HCT116 (cell line): ENCODE measurements around the gene SPATA1. TPM values are rescaled to one million over a fixed set of nuclear protein-coding genes. Genes with fewer than 3 reads are reported as not detected.

Experiments used
- ATAC-seq: fragments of 200-7000 bp; cut with Tn5 transposase; 2 replicates; pipeline ENCODE4 v1.9.1; 2020; ENCODE audit warnings: mild to moderate bottlenecking, moderate library complexity
- BruUV-seq: library from RNA; stranded (reverse); fragments of 400-500 nt; replicated peaks from 2 replicates; lab custom pipeline; 2021; lab: Mats Ljungman, UMichigan
- CTCF ChIA-PET: fragments of 300-600 bp; sonication (Branson Sonifier 250); formaldehyde crosslinking; loops from one replicate; lab custom pipeline; 2021; ENCODE audit warnings: antibody characterized with exemption; lab: Charles Lee
- POLR2A ChIA-PET: fragments of 300-600, 350-600 bp; sonication (Branson Sonifier 250); formaldehyde crosslinking; loops from one replicate; lab custom pipeline; 2021; ENCODE audit warnings: antibody characterized with exemption; lab: Charles Lee
- RAD21 ChIA-PET, 2 experiments: fragments of 300-600 bp; sonication (Branson Sonifier 250); formaldehyde crosslinking; loops; one replicate each; lab custom pipeline; 2023; ENCODE audit warnings: low total read pairs in 2 of 2; ENCODE audit not compliant: uncharacterized antibody in 2 of 2, unreplicated experiment in 2 of 2, low non-redundant PET in 1 of 2; lab: Charles Lee
- DNase-seq: peaks from one replicate; pipeline ENCODE4 v3.0.0-alpha.2; 2010; ENCODE audit warnings: low read depth, low spot score
- H2AFZ ChIP-seq: fragments of 200-600 bp; shearing (Covaris generic), sonication (generic); 2 replicates; pipeline ENCODE4 v1.6.1; 2017; ENCODE audit warnings: low read depth, mixed run types, mixed read lengths, antibody characterized with exemption, low read length; ENCODE audit not compliant: poor library complexity, severe bottlenecking
- H3K27ac ChIP-seq: 2 replicates; pipeline ENCODE4 v1.5.1; 2012; ENCODE audit warnings: low read depth, low read length
- H3K27me3 ChIP-seq: fragments of 200-600 bp; sonication (generic); 2 replicates; pipeline ENCODE4 v1.6.1; 2016; ENCODE audit warnings: mixed run types, low read length, mixed read lengths; ENCODE audit not compliant: insufficient read depth
- H3K36me3 ChIP-seq, 2 experiments: fragments of 200-500 bp in 1 of 2; fragments of 200-600 bp in 1 of 2; sonication (Bioruptor generic) in 1 of 2; sonication (generic) in 1 of 2; 2 replicates each; pipeline versions ENCODE4 v1.5.1 to v1.6.1; 2014 to 2016; ENCODE audit warnings: low read length in 2 of 2, inconsistent platforms in 1 of 2, mixed read lengths in 1 of 2, mixed run types in 1 of 2; ENCODE audit not compliant: insufficient read depth in 2 of 2, control insufficient read depth in 1 of 2
- H3K4me1 ChIP-seq, 2 experiments: fragments of 200-600 bp in 1 of 2; sonication (generic) in 1 of 2; 2 replicates each; pipeline versions ENCODE4 v1.5.1 to v1.6.1; 2012 to 2017; ENCODE audit warnings: low read length in 2 of 2, inconsistent platforms in 1 of 2, mild to moderate bottlenecking in 1 of 2, mixed read lengths in 1 of 2, mixed run types in 1 of 2, moderate library complexity in 1 of 2; ENCODE audit not compliant: insufficient read depth in 2 of 2, control insufficient read depth in 1 of 2
- H3K4me2 ChIP-seq: fragments of 200-600 bp; sonication (generic); 2 replicates; pipeline ENCODE4 v1.6.1; 2017; ENCODE audit warnings: mixed run types, low read length, mixed read lengths
- H3K4me3 ChIP-seq, 2 experiments: fragments of 200-600 bp in 1 of 2; sonication (generic) in 1 of 2; replicated peaks in 1 of 2; 2 replicates each; pipeline ENCODE4 v1.5.1; 2011 to 2016; ENCODE audit warnings: low read length in 2 of 2, control low read depth in 1 of 2, low read depth in 1 of 2, mild to moderate bottlenecking in 1 of 2, mixed read lengths in 1 of 2, mixed run types in 1 of 2
- H3K79me2 ChIP-seq: fragments of 200-600 bp; sonication (generic); 2 replicates; pipeline ENCODE4 v1.6.1; 2017; ENCODE audit warnings: mild to moderate bottlenecking, mixed run types, low read length, moderate library complexity, mixed read lengths; ENCODE audit not compliant: insufficient read depth
- H3K9ac ChIP-seq: fragments of 200-600 bp; sonication (generic); 2 replicates; pipeline ENCODE4 v1.6.1; 2016; ENCODE audit warnings: low read length, mixed read lengths
- H3K9me2 ChIP-seq: fragments of 200-600 bp; sonication (generic), shearing (Covaris generic); 2 replicates; pipeline ENCODE4 v1.6.1; 2017; ENCODE audit warnings: mixed run types, mild to moderate bottlenecking, moderate library complexity; ENCODE audit not compliant: insufficient read depth
- H3K9me3 ChIP-seq, 2 experiments: fragments of 200-500 bp in 1 of 2; fragments of 200-600 bp in 1 of 2; sonication (Bioruptor generic) in 1 of 2; sonication (generic) in 1 of 2; 2 replicates each; pipeline ENCODE4 v1.6.1; 2014 to 2017; ENCODE audit warnings: low read length in 2 of 2, mixed read lengths in 2 of 2, inconsistent platforms in 1 of 2, low read depth in 1 of 2, mild to moderate bottlenecking in 1 of 2, mixed run types in 1 of 2, moderate library complexity in 1 of 2; ENCODE audit not compliant: control insufficient read depth in 1 of 2, insufficient read depth in 1 of 2
- H4K20me1 ChIP-seq: fragments of 200-600 bp; sonication (generic), shearing (Covaris generic); 2 replicates; pipeline ENCODE4 v1.6.1; 2017; ENCODE audit warnings: mixed run types, mild to moderate bottlenecking, moderate library complexity; ENCODE audit not compliant: insufficient read depth
- CBX3 ChIP-seq: IDR thresholded peaks from 2 replicates; pipeline ENCODE4 v1.6.1; 2012; ENCODE audit warnings: low read depth
- EGR1 ChIP-seq: IDR thresholded peaks from 2 replicates; pipeline ENCODE4 v1.6.1; 2012; ENCODE audit warnings: low read depth
- ELF1 ChIP-seq: IDR thresholded peaks from 2 replicates; pipeline ENCODE4 v1.6.1; 2012; ENCODE audit warnings: low read depth, borderline replicate concordance
- EZH2 ChIP-seq: fragments of 200-600 bp; sonication (generic); IDR thresholded peaks from 2 replicates; pipeline ENCODE4 v1.6.1; 2017; ENCODE audit warnings: antibody characterized with exemption, mixed run types
- FOSL1 ChIP-seq: IDR thresholded peaks from 2 replicates; pipeline ENCODE4 v1.6.1; 2012; ENCODE audit warnings: low read depth
- MAX ChIP-seq: IDR thresholded peaks from 2 replicates; pipeline ENCODE4 v1.6.1; 2012
- POLR2A ChIP-seq: IDR thresholded peaks from 2 replicates; pipeline ENCODE4 v1.7.0; 2011; ENCODE audit warnings: borderline replicate concordance; ENCODE audit not compliant: insufficient read depth, insufficient read length; ENCODE audit errors: extremely low read depth
- POLR2AphosphoS5 ChIP-seq: IDR thresholded peaks from 2 replicates; pipeline ENCODE4 v1.6.1; 2011; ENCODE audit warnings: mild to moderate bottlenecking, low read depth, low read length, moderate library complexity
- RAD21 ChIP-seq: IDR thresholded peaks from 2 replicates; pipeline ENCODE4 v1.6.1; 2012; ENCODE audit warnings: low read depth, mild to moderate bottlenecking
- REST ChIP-seq: IDR thresholded peaks from 2 replicates; pipeline ENCODE4 v1.6.1; 2012; ENCODE audit warnings: low read depth
- SIN3A ChIP-seq: IDR thresholded peaks from 2 replicates; pipeline ENCODE4 v1.6.1; 2012; ENCODE audit warnings: low read depth
- SP1 ChIP-seq: IDR thresholded peaks from 2 replicates; pipeline ENCODE4 v1.6.1; 2012; ENCODE audit warnings: low read depth
- YY1 ChIP-seq: IDR thresholded peaks from 2 replicates; pipeline ENCODE4 v1.6.1; 2011; ENCODE audit warnings: low read length, low read depth, moderate library complexity, mild to moderate bottlenecking; ENCODE audit not compliant: insufficient replicate concordance; ENCODE audit errors: extremely low read depth
- ZBTB33 ChIP-seq: IDR thresholded peaks from 2 replicates; pipeline ENCODE4 v1.6.1; 2011; ENCODE audit warnings: mild to moderate bottlenecking, low read length, moderate library complexity; ENCODE audit not compliant: insufficient replicate concordance; ENCODE audit errors: extremely low read depth
- ZFX ChIP-seq: fragments of 450-650 bp; IDR thresholded peaks from 2 replicates; pipeline ENCODE4 v1.6.1; 2017
- ZNF274 ChIP-seq: fragments of 200-500 bp; sonication (Bioruptor generic); IDR thresholded peaks from 2 replicates; pipeline ENCODE4 v1.6.1; 2014; ENCODE audit warnings: mild to moderate bottlenecking, low read depth, low read length, inconsistent platforms
- intact Hi-C: fragments of 100-400 bp; cut with micrococcal nuclease; formaldehyde crosslinking; loops from 2 replicates; pipeline ENCODE4 v1.10.0; 2022
- total RNA-seq: library from RNA; stranded (reverse); gene quantifications from one replicate; pipeline ENCODE4 v1.2.1, GENCODE V29; 2021; ENCODE audit not compliant: unreplicated experiment

Gene SPATA1
- total RNA-seq, 1 experiment from 2014 or later, result 3.1 TPM

DNA sequence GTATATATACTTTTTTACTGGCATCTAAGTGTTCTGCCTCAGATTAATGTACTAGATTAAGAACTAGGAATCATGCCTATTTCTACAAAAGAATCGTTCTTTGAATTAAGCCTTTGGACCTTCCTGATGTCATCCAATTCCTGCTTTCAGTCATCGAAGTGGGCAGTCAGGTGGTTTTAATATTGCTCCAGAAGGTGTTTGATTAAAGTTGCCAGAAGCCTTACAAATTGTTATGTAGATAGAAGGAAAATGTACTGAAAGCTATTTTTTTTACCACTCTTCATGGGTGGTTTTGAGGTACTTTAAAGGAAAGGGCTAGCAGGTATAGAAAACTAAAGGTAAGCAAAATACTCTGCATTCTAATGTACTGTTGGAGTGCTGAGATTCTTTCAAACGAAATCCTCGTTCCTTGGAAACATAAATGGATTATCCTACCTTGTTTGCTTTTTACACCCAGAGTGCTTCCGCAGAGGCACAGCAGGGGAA, 67.3 kb downstream of the SPATA1 start:
- intact Hi-C loops, result no loop called here
- Histone ChIP-seq H3K27ac (peak overlapping the region; percentile 98), H3K4me3 (peak overlapping the region; percentile 66 to 92), H4K20me1 (no peaks in the 10 kb centered on the region)
- TF ChIP-seq EGR1, result no peak
- TF ChIP-seq CBX3, result no peak
- no peak for TF ChIP-seq FOSL1
- TF ChIP-seq EZH2, result no peak
- TF ChIP-seq ELF1, result no peak
- no peak for TF ChIP-seq RAD21
- no peak for TF ChIP-seq ZFX
- TF ChIP-seq POLR2AphosphoS5, result no peak
- TF ChIP-seq SIN3A, result no peak
- no peak for TF ChIP-seq SP1
- TF ChIP-seq MAX, result no peak
- TF ChIP-seq REST, result no peak
- no peak for TF ChIP-seq YY1
- TF ChIP-seq POLR2A, result no peak
- TF ChIP-seq ZNF274, result no peak
- no peak for TF ChIP-seq ZBTB33
- TF ChIP-seq, all 23 proteins: peak for 0
- POLR2A ChIA-PET, result interaction anchor here (0.7 to 2.3 kb wide), 14 partner anchors 9 to 429 kb away, joined by 3 to 16 read pairs (median 3); partner anchors contain the start of genes GNG5, PRKACB and SPATA1
- peaks cover 27% of the 10 kb centered on the region for H3K79me2 ChIP-seq
- peak overlapping the region; percentile 94 for H3K9ac ChIP-seq
- no peaks in the 10 kb centered on the region for H3K9me2 ChIP-seq
- no peaks in the 10 kb centered on the region for H3K9me3 ChIP-seq
- CTCF ChIA-PET, result interaction anchor here (1.6 kb wide), 1 partner anchor 432 kb away, joined by 5 read pairs; no protein-coding TSS in a partner anchor
- peaks cover 3 to 11% of the 10 kb centered on the region in 2 experiments for H3K36me3 ChIP-seq
- no peaks in the 10 kb centered on the region for H3K27me3 ChIP-seq
- peaks cover 14 to 44% of the 10 kb centered on the region in 2 experiments for H3K4me1 ChIP-seq
- ATAC-seq (no peak), DNase-seq (no peak)
- no peak overlapping the region for H2AFZ ChIP-seq
- peak overlapping the region; percentile 79 for H3K4me2 ChIP-seq
- TSS peak; percentile 96 for BruUV-seq
- RAD21 ChIA-PET, result interaction anchor here in 1 of 2 experiments (0.6 kb wide), 1 partner anchor 353 kb away, joined by 3 read pairs; no protein-coding TSS in a partner anchor
